Measurements from ENCODE around the gene COL15A1.

DNA sequence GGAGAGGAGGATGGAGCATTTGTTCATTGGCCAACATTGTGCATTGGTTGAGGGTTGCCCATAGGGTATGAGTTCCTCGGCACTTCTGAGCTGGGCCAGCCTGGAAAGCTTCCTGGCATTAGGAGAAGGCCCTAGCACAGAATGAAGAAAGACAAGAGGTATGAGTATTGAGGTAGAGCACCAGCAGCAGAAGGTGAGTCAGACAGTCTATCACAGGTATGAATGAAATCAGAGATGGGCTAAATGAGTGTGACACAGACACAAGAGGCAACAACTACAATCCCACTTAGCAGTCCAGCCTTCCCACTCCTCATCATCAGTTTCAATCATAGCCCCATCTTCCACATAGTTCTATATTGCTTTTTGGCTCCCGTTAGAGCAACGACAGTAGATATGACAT, 135.8 kb downstream of the COL15A1 start:
- TF ChIP-seq ZBTB8A (CRISPR knock-in tag; IDR thresholded peaks at IDR 0.05; ENCODE audit: borderline replicate concordance, low read depth) (no peak), SPEN (CRISPR knock-in tag; IDR thresholded peaks at IDR 0.05; ENCODE audit: low read depth) (no peak), ASH2L (IDR thresholded peaks at IDR 0.05; ENCODE audit: insufficient read length, low read depth, low read length) (no peak), ZNF567 (CRISPR knock-in tag; IDR thresholded peaks at IDR 0.05; ENCODE audit: borderline replicate concordance) (no peak), IRF9 (CRISPR knock-in tag; IDR thresholded peaks at IDR 0.05; ENCODE audit: borderline replicate concordance) (no peak), DPF2 (CRISPR knock-in tag; IDR thresholded peaks at IDR 0.05; ENCODE audit: borderline replicate concordance, low read depth) (no peak), TEAD2 (CRISPR knock-in tag; IDR thresholded peaks at IDR 0.05) (no peak), ZNF768 (CRISPR knock-in tag; IDR thresholded peaks at IDR 0.05) (no peak)
- TF ChIP-seq, protein P1, sequence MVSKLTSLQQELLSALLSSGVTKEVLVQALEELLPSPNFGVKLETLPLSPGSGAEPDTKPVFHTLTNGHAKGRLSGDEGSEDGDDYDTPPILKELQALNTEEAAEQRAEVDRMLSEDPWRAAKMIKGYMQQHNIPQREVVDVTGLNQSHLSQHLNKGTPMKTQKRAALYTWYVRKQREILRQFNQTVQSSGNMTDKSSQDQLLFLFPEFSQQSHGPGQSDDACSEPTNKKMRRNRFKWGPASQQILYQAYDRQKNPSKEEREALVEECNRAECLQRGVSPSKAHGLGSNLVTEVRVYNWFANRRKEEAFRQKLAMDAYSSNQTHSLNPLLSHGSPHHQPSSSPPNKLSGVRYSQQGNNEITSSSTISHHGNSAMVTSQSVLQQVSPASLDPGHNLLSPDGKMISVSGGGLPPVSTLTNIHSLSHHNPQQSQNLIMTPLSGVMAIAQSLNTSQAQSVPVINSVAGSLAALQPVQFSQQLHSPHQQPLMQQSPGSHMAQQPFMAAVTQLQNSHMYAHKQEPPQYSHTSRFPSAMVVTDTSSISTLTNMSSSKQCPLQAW (CRISPR knock-in tag; IDR thresholded peaks at IDR 0.05), result no peak
